ENCODE data around the gene SERPINI1. TPM values are rescaled to one million over a fixed set of nuclear protein-coding genes. Genes with fewer than 3 reads are reported as not detected.

SERPINI1 gene
- total and polyA plus RNA-seq, 2 of the 8 experiments (the other 6 are each of a cell fraction or from before 2014, with no cell fraction given), result 5.3 to 9.9 TPM

DNA sequence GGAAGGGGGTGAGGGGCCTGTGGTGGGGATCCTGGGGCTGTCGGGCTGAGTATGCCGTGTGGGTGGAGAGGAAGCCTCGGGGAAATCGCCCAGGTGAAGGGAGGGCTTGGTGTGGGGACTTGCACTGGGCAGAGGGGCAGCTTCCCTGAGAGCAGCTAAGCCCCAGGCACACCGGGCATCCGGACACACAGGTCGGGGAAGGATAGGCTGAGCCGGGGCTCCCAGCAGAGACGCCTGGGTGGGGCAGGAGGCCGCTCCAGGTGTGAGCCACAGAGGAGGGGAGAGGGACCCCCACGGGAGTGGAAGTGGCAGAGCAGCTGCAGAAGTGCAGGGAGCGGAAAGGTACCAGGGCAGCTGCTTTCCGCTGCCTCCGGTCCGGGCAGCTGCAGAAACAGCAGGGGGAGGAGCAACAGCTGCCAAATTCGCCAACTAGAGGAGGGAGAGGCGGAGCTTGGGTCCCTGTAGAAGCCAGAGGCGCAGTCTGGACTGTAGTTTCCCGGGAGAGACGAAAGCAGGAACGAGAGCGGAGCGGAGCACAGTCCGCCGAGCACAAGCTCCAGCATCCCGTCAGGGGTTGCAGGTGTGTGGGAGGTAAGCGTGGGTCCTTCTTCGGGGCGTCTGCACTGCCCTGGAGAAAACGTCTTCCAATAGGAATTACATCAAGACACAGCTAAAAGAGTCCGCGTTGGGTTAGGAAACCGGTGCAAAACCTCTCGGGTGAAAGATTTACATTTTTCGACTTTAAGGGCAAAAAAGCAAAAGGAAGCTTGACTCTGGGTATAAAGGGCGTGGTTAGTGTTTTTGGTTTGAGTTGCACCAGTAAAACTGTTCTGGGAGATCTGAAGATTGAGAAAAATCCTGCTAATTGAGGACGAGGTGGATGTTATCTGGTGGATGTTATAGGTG, at the start of gene SERPINI1 (continued):
- no peak for TF ChIP-seq FOSL1 (IDR thresholded peaks at IDR 0.05; ENCODE audit: insufficient read depth, low read depth, low read length)
- TF ChIP-seq TAF7 (optimal IDR thresholded peaks at IDR 0.05; ENCODE audit: borderline replicate concordance, low read depth, low read length), result peak; percentile 71
- TF ChIP-seq POU5F1 (IDR thresholded peaks at IDR 0.05; ENCODE audit: low read depth, low read length), result no peak
- TF ChIP-seq RBBP5 (IDR thresholded peaks at IDR 0.05; ENCODE audit: borderline replicate concordance, low read depth, low read length), result peak; percentile 93
- no peak for TF ChIP-seq SRF (IDR thresholded peaks at IDR 0.05; ENCODE audit: low read depth, low read length)
- TF ChIP-seq TAF1 (IDR thresholded peaks at IDR 0.05; ENCODE audit: low read depth, low read length), result peak; percentile 97
- peak; percentile 46 to 84; a peak in 3 of 4 replicates for TF ChIP-seq SIN3A (conservative IDR thresholded peaks at IDR 0.05 in 1 of 2, IDR thresholded peaks at IDR 0.05 in 1 of 2; ENCODE audit: low read depth in 1 of 2, low read length in 2 of 2)
- TF ChIP-seq CREB1 (IDR thresholded peaks at IDR 0.05), result no peak
- TF ChIP-seq BACH1 (IDR thresholded peaks at IDR 0.05; ENCODE audit: low read length), result no peak
- no peak for TF ChIP-seq RAD21 (IDR thresholded peaks at IDR 0.05 in 1 of 2, conservative IDR thresholded peaks at IDR 0.05 in 1 of 2; ENCODE audit: low read depth in 2 of 2, low read length in 2 of 2)

Data from H1 (cell line).